Esophagus mucosa (tissue), 1 donor: ENCODE measurements around the gene PTPRN2. TPM values are rescaled to one million over a fixed set of nuclear protein-coding genes. Genes with fewer than 3 reads are reported as not detected.
"Not testable (repeated sequence)": the region's sequence is repeated elsewhere in the genome, so short reads cannot be mapped to it uniquely, and the experiment has no call there.

ENCODE experiments used
- ATAC-seq: fragments of 200-7000 bp; cut with Tn5 transposase; one replicate; pipeline ENCODE4 v1.9.1; 2020
- total RNA-seq: library from RNA; stranded (reverse); gene quantifications from one replicate; pipeline ENCODE4 v1.2.4, GENCODE V29; 2023
- donor health status: DM: yes; HTN: yes; CAD: no.

The PTPRN2 gene
- total RNA-seq, 1 donor from 2014 or later, result 0.44 TPM

GRCh38 chr7:157983502-157984422 lies 603.9 kb downstream of the PTPRN2 start:
- no peak for ATAC-seq

GRCh38 chr7:157981778-157982177 lies 605.8 kb downstream of the PTPRN2 start:
- no peak for ATAC-seq

GRCh38 chr7:157980774-157981173 lies 606.8 kb downstream of the PTPRN2 start:
- ATAC-seq, result no peak

- not testable (repeated sequence) for ATAC-seq
These were observed 607.3 kb downstream of the PTPRN2 start for GRCh38 chr7:157980341-157980731.

- ATAC-seq, result no peak
These were observed 607.8 kb downstream of the PTPRN2 start for GRCh38 chr7:157979636-157980340.

- no peak for ATAC-seq
These were observed 608.9 kb downstream of the PTPRN2 start for GRCh38 chr7:157978766-157979165.

- ATAC-seq, result no peak
These were observed 609.7 kb downstream of the PTPRN2 start for GRCh38 chr7:157977717-157978496.

- no peak for ATAC-seq
These were observed 610.3 kb downstream of the PTPRN2 start for GRCh38 chr7:157977306-157977705.

- no peak for ATAC-seq
These were observed 611.2 kb downstream of the PTPRN2 start for GRCh38 chr7:157976406-157976805.

GRCh38 chr7:157975401-157976372 lies 611.9 kb downstream of the PTPRN2 start:
- no peak for ATAC-seq

- ATAC-seq, result no peak
These were observed 612.9 kb downstream of the PTPRN2 start for GRCh38 chr7:157974678-157975230.

GRCh38 chr7:157973971-157974677 lies 613.5 kb downstream of the PTPRN2 start:
- no peak for ATAC-seq

- ATAC-seq, result no peak
These were observed 614.7 kb downstream of the PTPRN2 start for GRCh38 chr7:157972914-157973313.

GRCh38 chr7:157971501-157971900 lies 616.1 kb downstream of the PTPRN2 start:
- no peak for ATAC-seq

GRCh38 chr7:157970744-157971143 lies 616.9 kb downstream of the PTPRN2 start:
- ATAC-seq, result no peak

GRCh38 chr7:157969995-157970394 lies 617.6 kb downstream of the PTPRN2 start:
- ATAC-seq, result no peak

- no peak for ATAC-seq
These were observed 621.1 kb downstream of the PTPRN2 start for GRCh38 chr7:157966490-157966889.

- ATAC-seq, result no peak
These were observed 623.1 kb downstream of the PTPRN2 start for GRCh38 chr7:157964521-157964920.

GRCh38 chr7:157964016-157964415 lies 623.6 kb downstream of the PTPRN2 start:
- ATAC-seq, result no peak

- no peak for ATAC-seq
These were observed 624.1 kb downstream of the PTPRN2 start for GRCh38 chr7:157963526-157963925.
